Measurements from ENCODE around the gene PSAP.

The PSAP gene

DNA sequence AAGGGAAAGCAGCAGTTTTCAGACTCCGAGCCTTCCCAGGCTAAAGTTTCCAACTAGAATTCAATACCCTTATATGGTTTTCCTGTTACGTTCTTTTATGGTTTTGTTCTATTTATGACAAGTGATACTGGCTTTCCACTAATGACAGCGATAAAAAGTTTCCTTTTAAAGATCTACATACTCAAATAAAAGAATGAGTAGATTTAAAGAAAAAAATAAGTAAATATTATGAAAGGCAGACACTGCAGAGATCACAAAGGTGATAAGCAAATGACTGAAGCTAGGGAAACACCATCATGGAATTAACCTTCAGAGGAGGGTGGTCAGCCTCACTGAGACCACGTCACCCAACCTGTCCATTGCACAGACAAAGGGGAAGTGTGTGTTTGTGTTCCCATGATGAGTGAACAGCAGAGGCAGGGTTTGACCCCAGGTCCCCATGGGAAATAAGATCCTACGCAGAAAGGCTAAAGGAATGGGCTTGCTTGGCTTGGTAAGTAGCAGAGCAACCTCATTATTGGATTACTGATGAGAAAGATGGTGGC, 81.7 kb downstream of the PSAP start:
- DNase-seq (ENCODE audit: low read depth in 1 of 2, low spot score in 1 of 2), result no peak

DNA sequence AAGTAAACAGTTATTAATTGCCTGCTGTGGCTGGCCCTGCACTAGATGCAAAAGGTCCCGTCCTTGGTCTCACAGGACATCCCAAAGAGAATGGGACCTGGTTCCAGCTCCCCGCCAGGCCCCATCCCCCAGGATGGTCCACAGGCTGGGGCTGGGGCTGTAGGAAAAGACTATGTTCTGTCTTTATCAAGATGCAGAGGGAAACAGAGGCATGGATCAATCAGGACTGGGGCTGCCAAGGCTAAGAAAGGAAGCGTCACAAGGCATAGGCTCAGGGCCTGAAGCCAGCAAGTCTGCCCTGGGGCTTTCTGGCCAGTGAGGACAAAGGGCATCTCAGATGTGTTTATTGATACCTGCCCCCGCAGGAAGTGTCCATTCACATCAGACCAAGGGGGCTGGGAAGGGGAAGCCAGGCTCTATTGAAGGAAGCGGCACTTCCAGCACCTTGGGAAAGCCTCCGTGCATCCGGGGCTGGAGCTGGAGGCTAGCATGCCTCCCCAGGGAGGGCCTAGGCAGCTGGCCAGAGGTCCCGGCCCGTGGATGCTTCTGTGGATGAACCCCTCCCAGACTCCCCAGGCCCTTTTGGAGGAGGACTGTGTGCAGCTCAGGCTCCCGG, 83.5 kb downstream of the PSAP start:
- DNase-seq (ENCODE audit: low read depth in 1 of 2, low spot score in 1 of 2), result no peak

DNA sequence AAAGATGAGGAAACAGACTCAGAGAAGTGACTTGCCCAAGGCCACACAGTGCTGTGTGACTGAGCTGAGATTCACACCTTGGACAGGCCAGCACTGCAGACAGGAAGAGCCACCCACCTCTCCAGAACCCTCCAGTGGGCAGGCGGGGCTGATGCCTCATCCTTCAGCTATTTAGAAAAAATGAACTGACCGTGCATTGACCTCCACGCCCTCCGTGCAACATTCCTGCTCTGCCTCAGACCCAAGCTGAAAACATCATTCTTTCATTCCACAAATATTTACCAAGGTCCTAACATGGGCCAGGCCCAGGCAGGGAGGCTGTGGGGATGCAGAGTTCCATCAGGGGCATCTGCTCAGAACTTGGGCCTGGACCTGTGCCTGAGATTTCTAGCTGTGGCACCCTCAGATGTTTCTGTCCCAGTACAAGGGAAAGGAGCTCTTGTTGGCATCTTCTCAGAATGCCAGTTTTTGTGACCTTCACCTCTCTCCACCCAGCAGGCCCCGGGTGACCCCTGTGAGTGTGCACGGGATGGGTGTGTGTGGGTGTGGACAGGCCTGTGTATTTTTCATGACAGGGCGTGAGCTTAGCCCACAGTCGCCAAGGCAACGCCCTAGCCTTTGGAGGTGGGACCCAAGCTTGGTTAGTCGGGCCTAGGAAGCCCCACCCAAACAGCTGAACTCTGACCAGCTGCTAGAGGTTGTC, 84.2 kb downstream of the PSAP start:
- DNase-seq (ENCODE audit: low read depth in 1 of 2, low spot score in 1 of 2), result no peak

Measured in activated T-helper 1 cell treated with anti-CD3 and anti-CD28 coated beads, Interleukin-2, amount 50 U/mL, for 16 hours (primary cell).